Measurements from ENCODE around the gene TUBB4B. TPM values are rescaled to one million over a fixed set of nuclear protein-coding genes. Genes with fewer than 3 reads are reported as not detected.
"Not testable (repeated sequence)": the region's sequence is repeated elsewhere in the genome, so short reads cannot be mapped to it uniquely, and the experiment has no call there.

The TUBB4B gene
- total RNA-seq, 1 donor from 2014 or later, result 725 TPM

GRCh38 chr9:137240318-137240840 lies 708 bp upstream of the TUBB4B start:
- TF ChIP-seq CTCF (conservative IDR thresholded peaks at IDR 0.05; ENCODE audit: low read depth, low read length), result peak; percentile 13
- DNase-seq (ENCODE audit: low read depth), result no peak
- H3K4me3 ChIP-seq (ENCODE audit: low read depth, low read length), result peak overlapping the region; percentile 82

- TF ChIP-seq CTCF (conservative IDR thresholded peaks at IDR 0.05; ENCODE audit: low read depth, low read length), result no peak
- DNase-seq (ENCODE audit: low read depth), result no peak
- H3K4me3 ChIP-seq (ENCODE audit: low read depth, low read length), result peak overlapping the region; percentile 93
Measured at GRCh38 chr9:137241490-137242268, 592 bp downstream of the TUBB4B start.

GRCh38 chr9:137242269-137243203 lies 1.4 kb downstream of the TUBB4B start:
- peak overlapping the region; percentile 93 for H3K4me3 ChIP-seq (ENCODE audit: low read depth, low read length)
- TF ChIP-seq CTCF (conservative IDR thresholded peaks at IDR 0.05; ENCODE audit: low read depth, low read length), result no peak
- no peak for DNase-seq (ENCODE audit: low read depth)

- peak overlapping the region; percentile 93 for H3K4me3 ChIP-seq (ENCODE audit: low read depth, low read length)
- DNase-seq (ENCODE audit: low read depth), result not testable (repeated sequence)
Measured at GRCh38 chr9:137243266-137243625, 2.2 kb downstream of the TUBB4B start.

GRCh38 chr9:137243626-137244485 lies 2.8 kb downstream of the TUBB4B start:
- TF ChIP-seq CTCF (conservative IDR thresholded peaks at IDR 0.05; ENCODE audit: low read depth, low read length), result peak; percentile 16
- DNase-seq (ENCODE audit: low read depth), result no peak
- H3K4me3 ChIP-seq (ENCODE audit: low read depth, low read length), result peak overlapping the region; percentile 93

GRCh38 chr9:137244486-137245449 lies 3.7 kb downstream of the TUBB4B start:
- TF ChIP-seq CTCF (conservative IDR thresholded peaks at IDR 0.05; ENCODE audit: low read depth, low read length), result no peak
- H3K4me3 ChIP-seq (ENCODE audit: low read depth, low read length), result no peak overlapping the region
- DNase-seq (ENCODE audit: low read depth), result no peak

All from epithelial cell of proximal tubule (primary cell).